ENCODE measurements around the gene TMPRSS6.

DNA sequence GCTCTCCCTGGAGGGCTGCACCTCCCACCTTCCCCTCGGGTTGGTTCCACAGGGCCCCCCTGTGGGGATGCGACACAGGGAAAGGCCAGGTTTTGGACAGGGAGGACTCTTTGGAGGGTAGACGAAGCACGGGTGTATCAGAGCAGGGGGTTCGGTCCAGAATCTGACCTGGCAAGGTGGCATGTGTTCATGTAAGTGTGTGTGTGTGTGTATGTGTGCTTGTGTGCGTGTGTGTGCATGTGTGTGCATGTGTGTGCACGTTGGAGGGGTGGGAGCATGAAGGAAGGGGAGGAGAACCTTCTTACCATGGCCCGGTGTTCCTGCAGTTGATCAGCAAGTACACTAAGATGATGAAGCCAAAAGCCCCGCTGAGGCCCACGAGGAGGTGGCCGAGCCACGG, 25.5 kb upstream of the TMPRSS6 start:
- TF ChIP-seq SUZ12 (IDR thresholded peaks at IDR 0.05; ENCODE audit: extremely low read depth, insufficient read depth, insufficient read length) (no peak), ZNF274 (IDR thresholded peaks at IDR 0.05; ENCODE audit: low read depth, low read length) (no peak), YY1 (IDR thresholded peaks at IDR 0.05; ENCODE audit: insufficient read depth, insufficient read length) (no peak)

Measured in NT2/D1 (cell line).